Panc1 (cell line): ENCODE measurements around the gene AP1S2.

Source experiments
- CTCF ChIP-seq: fragments of 450-650 bp; IDR thresholded peaks from 2 replicates; pipeline ENCODE4 v1.5.1; 2017; ENCODE audit warnings: mild to moderate bottlenecking
- TCF7L2 ChIP-seq: IDR thresholded peaks from 2 replicates; pipeline ENCODE4 v1.6.1; 2011; ENCODE audit warnings: mild to moderate bottlenecking, low read depth, low read length, inconsistent platforms

GRCh38 chrX:15834827-15835595, 19.6 kb downstream of the AP1S2 start:
- TF ChIP-seq TCF7L2 (no peak), CTCF (no peak)
